ENCODE measurements around the gene SEC24D.

Gene SEC24D

DNA sequence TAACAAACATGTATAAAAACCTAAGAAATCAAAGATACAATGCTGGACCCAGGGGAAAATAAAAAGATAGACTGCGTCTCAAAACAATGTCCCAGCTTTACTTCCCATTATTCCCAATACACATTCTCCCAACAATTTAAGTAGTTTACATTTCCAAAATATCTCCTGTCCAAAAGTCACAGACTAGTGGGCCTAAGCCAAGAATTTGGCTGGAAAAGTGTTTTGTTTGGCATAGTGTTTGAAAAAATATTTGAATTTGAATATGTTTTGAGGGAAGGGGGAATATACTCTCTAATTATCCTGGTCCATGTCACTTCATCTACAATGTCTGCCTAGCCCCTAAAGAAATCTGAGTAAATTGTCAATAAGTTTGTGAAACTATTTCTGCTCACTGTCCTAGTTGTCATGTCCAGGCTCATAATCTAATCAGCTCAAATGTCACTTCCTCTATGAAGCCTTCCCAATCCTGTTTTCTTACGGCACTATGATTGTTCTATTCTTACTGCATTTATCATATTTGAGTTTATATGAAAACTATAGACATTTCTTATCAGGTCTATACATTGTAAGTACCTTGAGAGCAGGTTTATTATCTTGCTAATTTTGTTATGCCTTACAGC lies 74.4 kb downstream of the SEC24D start:
- no peak for DNase-seq
- TF ChIP-seq GATA1 (IDR thresholded peaks at IDR 0.05; ENCODE audit: low read depth, low read length) = no peak

DNA sequence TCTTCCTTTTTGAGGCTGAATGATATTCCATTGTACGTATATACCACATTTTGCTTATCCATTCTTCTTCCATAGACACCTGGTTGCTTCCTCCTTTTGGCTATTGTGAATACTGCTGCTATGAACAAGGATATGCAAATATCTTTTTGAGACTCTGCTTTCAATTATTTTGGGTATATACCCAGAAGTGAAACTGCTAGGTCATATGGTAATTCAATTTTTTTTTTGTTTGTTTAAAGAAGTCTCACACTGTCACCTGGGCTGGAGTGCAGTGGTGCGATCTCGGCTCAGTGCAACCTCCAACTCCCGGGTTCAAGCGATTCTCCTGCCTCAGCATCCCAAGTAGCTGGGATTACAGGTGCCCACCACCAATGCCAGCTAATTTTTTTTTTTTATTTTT lies 75.4 kb downstream of the SEC24D start:
- TF ChIP-seq POLR2A (IDR thresholded peaks at IDR 0.05; ENCODE audit: low read length) = no peak
- TF ChIP-seq GATA1 (IDR thresholded peaks at IDR 0.05; ENCODE audit: low read depth, low read length) = no peak
- no peak for DNase-seq

DNA sequence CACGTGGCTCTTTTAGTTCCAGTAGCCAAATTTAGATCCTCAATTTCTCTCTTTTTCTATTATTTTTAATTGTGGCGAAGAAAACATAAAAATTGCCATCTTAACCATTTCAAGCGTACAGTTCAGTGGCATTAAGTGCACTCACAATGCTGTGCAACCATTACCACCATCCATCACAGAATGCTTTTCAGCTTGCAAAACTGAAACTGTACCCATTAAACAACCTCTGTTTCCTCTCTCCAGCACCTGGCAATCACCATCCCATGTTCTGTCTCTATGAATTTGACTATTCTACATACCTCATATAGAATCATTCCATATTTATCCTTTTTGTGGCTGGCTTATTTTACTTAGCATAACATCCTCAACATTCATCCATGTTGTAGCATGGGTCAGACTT lies 75.8 kb downstream of the SEC24D start:
- no peak for DNase-seq
- no peak for TF ChIP-seq GATA1 (IDR thresholded peaks at IDR 0.05; ENCODE audit: low read depth, low read length)
- TF ChIP-seq POLR2A (IDR thresholded peaks at IDR 0.05; ENCODE audit: low read length) = no peak

DNA sequence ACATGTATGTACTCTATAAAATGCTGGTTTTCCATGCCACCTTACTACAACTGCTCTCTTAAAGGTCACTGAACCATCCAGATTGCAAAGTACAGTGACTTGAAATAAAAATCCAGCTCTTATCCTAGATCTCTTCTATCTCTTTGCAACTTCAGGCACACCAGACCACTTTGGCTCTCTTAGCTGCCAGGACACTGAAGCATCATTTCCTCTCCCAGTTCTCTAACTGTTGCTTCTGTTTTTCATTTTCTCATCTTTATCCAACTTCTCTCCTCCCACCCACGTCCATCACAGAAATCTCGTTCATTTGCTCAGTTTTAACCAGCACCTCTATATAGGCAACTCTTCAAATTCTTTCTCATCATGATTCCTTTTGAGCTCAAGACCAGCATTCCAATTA lies 76.4 kb downstream of the SEC24D start:
- TF ChIP-seq GATA1 (IDR thresholded peaks at IDR 0.05; ENCODE audit: low read depth, low read length) = no peak
- TF ChIP-seq POLR2A (IDR thresholded peaks at IDR 0.05; ENCODE audit: low read length) = no peak
- DNase-seq = no peak

- DNase-seq = no peak
- TF ChIP-seq GATA1 (IDR thresholded peaks at IDR 0.05; ENCODE audit: low read depth, low read length) (no peak), POLR2A (IDR thresholded peaks at IDR 0.05; ENCODE audit: low read length) (no peak)
These were observed 77.6 kb downstream of the SEC24D start for GRCh38 chr4:118758293-118758692.

DNA sequence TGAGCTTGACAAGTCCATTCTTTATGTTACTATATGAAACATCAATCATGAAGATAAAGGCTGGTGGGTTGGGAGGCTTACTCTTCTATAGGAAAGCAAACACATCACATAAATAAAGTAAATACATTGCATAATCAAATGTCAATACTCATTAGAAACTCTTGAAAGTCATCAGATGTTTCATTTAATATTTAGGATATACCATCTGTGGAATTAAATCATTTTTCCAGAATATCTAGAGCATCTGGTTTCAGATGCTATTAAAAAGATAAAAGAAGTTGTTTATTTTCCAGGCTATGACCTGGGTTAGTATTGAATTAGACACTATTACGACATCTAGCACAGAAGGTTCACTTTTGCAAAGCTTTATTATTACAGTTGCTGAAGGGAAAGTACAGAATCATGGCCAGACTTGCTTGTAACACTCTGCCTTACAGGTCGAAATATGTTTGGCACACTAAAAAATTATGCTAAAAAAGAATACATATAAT lies 78.1 kb downstream of the SEC24D start:
- TF ChIP-seq POLR2A (IDR thresholded peaks at IDR 0.05; ENCODE audit: low read length) (no peak), GATA1 (IDR thresholded peaks at IDR 0.05; ENCODE audit: low read depth, low read length) (no peak)
- no peak for DNase-seq

DNA sequence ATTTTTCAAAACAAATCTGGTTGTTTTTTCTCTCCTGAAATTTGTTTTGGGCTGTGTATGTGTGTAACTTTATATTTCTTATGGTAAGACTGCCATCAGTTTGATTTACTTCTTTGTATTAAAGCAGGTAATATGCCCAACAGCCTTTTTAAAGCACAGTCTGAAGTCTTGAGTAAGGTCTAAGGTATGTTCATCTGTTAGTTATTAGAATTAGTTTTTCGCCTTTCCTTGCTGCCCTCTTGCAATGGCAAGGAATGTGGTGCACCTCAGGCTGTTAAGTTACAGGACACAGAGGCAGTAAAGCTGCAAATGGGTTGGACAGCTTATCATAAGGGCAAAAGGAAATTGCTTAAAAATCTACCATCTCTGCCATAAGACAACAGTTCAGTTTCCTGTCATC lies 79.0 kb downstream of the SEC24D start:
- TF ChIP-seq GATA1 (IDR thresholded peaks at IDR 0.05; ENCODE audit: low read depth, low read length) = no peak
- TF ChIP-seq POLR2A (IDR thresholded peaks at IDR 0.05; ENCODE audit: low read length) = no peak
- no peak for DNase-seq

- TF ChIP-seq GATA1 (IDR thresholded peaks at IDR 0.05; ENCODE audit: low read depth, low read length) (no peak), POLR2A (IDR thresholded peaks at IDR 0.05; ENCODE audit: low read length) (no peak)
- no peak for DNase-seq
These were observed 79.5 kb downstream of the SEC24D start for GRCh38 chr4:118756429-118756828.

GRCh38 chr4:118755438-118756226 lies 80.3 kb downstream of the SEC24D start:
- DNase-seq = no peak
- TF ChIP-seq POLR2A (IDR thresholded peaks at IDR 0.05; ENCODE audit: low read length) (no peak), GATA1 (IDR thresholded peaks at IDR 0.05; ENCODE audit: low read depth, low read length) (no peak)

DNA sequence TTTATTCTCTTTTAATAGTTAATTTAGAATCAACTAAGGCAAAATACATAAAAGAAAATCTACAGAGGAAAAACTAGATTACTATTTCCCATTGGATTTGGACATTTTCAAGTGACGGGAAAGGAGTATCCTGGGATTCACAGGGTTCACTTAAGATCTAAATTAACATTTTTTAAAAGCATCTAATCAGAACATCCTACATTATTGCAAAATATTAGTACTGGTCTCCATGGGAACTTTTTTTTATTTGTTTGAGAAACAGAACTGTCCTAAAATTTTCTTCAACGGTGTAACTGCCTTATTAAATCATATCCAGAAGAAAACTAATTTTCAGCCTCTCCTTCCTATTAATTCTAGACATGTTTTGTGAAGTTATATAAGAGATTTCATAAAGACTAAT lies 81.0 kb downstream of the SEC24D start:
- DNase-seq = no peak
- no peak for TF ChIP-seq POLR2A (IDR thresholded peaks at IDR 0.05; ENCODE audit: low read length)
- TF ChIP-seq GATA1 (IDR thresholded peaks at IDR 0.05; ENCODE audit: low read depth, low read length) = no peak

- no peak for TF ChIP-seq POLR2A (IDR thresholded peaks at IDR 0.05; ENCODE audit: low read length)
- TF ChIP-seq GATA1 (IDR thresholded peaks at IDR 0.05; ENCODE audit: low read depth, low read length) = no peak
- no peak for DNase-seq
These were observed 82.2 kb downstream of the SEC24D start for GRCh38 chr4:118753685-118754084.

DNA sequence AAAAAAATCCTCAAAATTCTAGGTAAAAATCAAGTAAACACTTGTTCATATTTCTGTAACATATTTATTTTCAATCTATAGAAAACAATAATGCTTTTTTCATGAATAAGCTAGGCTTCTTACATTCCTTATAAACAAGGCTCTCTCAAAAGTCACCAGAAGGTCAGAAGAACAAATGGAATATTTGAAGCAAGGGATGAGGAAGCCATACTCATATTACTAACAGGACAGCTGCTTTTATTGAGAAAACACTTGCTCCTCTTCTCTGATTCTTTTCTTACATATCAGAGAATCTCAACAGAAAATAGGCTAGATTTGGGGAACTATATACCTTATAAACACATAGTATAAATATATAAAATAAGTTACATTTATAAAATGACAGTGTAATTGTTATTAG lies 82.8 kb downstream of the SEC24D start:
- TF ChIP-seq POLR2A (IDR thresholded peaks at IDR 0.05; ENCODE audit: low read length) (no peak), GATA1 (IDR thresholded peaks at IDR 0.05; ENCODE audit: low read depth, low read length) (no peak)
- no peak for DNase-seq

DNA sequence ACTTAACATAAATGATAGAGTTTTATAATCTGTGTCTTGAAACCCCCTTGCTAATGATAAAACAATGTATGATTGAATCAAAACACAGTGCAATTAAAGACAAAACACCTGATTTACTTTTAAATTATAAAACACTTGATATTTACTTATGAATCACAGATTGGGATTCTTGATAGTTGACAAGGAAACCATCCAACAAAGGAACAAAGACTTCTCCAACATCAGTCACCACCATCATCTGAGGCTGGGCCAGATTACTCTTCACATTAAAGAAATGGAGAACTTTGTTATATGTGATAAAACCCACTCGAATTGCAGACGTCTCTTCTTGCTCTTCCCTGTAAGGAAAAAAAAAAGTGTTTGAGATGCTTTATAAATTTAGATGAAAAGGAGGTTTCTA lies 83.4 kb downstream of the SEC24D start:
- no peak for DNase-seq
- TF ChIP-seq GATA1 (IDR thresholded peaks at IDR 0.05; ENCODE audit: low read depth, low read length) (no peak), POLR2A (IDR thresholded peaks at IDR 0.05; ENCODE audit: low read length) (no peak)

DNA sequence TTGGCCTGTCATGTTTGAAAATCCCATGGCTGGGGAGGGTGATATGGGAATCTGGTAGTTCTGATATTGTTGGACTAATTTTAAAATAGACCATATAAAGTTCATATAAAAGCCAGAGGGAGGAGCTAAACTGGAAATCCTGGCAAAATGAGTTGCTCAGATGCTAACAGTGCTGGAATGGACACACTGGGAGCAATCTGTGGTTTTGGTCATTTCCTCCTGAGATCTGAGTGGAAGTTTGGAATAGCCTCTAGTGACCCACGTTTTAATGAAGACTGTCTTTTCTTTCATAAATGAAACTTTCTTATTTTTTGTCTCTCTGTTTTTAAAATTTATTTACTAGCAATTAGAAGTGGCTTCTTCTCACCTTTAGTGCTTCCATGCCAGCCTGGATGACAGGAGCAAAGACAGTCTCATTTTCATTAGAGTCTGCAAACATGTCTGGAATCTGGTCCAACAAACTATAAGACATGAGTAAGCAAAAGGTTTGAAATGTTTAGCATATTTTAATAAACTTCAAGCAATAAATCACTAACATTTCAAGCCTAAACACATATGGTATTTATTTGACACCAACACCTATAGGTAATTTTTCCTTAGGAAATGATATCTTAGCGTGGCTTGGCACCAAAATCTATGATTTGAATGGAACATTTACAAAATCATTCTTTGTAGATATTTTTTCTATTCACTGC lies 84.2 kb downstream of the SEC24D start:
- no peak for DNase-seq

More for the DNA sequence above, 84.2 kb downstream of the SEC24D start:
- no peak for TF ChIP-seq POLR2A (IDR thresholded peaks at IDR 0.05; ENCODE audit: low read length)
- TF ChIP-seq GATA1 (IDR thresholded peaks at IDR 0.05; ENCODE audit: low read depth, low read length) = no peak
